Stimulated activated CD4-positive, alpha-beta T cell treated with anti-CD3 and anti-CD28 coated beads, Interleukin-2, amount 100 ng/mL, for 48 hours (primary cell): ENCODE data around the gene OR51F1.
"Not testable (repeated sequence)": the region's sequence is repeated elsewhere in the genome, so short reads cannot be mapped to it uniquely, and the experiment has no call there.

Experiments
- DNase-seq, 2 donors: peaks; one replicate each; pipeline ENCODE4 v3.0.0-alpha.2; 2020

The OR51F1 gene, protein sequence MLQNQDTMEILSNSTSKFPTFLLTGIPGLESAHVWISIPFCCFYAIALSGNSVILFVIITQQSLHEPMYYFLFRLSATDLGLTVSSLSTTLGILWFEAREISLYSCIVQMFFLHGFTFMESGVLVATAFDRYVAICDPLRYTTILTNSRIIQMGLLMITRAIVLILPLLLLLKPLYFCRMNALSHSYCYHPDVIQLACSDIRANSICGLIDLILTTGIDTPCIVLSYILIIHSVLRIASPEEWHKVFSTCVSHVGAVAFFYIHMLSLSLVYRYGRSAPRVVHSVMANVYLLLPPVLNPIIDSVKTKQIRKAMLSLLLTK

DNA sequence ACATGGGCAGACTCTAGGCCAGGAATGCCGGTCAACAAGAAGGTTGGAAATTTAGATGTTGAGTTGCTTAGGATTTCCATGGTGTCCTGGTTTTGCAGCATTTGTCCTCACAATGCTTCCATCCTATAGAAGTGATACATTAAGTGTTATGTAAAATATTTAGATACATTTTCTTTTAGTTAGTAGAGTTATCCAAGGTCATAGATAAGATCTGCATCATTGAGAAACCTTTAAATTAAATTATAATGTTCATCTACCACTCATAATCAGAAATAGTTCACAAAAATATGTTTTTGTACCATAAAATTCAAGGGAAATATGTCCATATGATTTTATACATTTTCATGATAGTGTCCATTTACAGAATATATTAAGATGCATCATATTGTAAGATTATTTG lies at the start of gene OR51F1:
TSS of gene OR51F1 (minus strand) at position 101 of the 400 bp plus-strand sequence. CDS start at position 101, 0 bp downstream.
- DNase-seq: no peak

- no peak for DNase-seq
These were observed 39.5 kb upstream of the OR51F1 start for GRCh38 chr11:4809246-4809645.

- no peak for DNase-seq
These were observed 38.7 kb upstream of the OR51F1 start for GRCh38 chr11:4808476-4808875.

DNA sequence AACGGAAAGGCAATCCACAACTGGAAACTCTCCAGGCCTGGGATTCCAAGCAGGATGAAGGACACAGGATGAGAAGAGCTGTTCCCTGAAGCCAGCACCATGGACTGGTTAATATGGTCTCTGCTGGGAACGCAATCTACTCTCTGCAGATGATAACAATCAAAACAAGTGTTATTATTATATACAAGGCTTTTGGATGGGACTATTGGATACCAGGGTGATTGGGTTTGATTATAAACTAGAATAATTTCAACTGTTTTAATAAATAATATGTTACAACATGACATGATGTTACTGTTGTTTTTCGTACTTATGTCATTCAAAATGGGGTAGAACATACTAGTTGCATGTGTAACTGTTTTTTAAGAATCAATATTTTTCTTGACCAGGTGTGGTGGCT lies 34.5 kb upstream of the OR51F1 start, which contains the start of gene OR52R1:
TSS of gene OR52R1 (minus strand) at position 101 of the 400 bp plus-strand sequence. CDS start at position 101, 0 bp downstream.
- no peak for DNase-seq

- not testable (repeated sequence) for DNase-seq
These were observed 31.6 kb upstream of the OR51F1 start for GRCh38 chr11:4801316-4801715.

DNA sequence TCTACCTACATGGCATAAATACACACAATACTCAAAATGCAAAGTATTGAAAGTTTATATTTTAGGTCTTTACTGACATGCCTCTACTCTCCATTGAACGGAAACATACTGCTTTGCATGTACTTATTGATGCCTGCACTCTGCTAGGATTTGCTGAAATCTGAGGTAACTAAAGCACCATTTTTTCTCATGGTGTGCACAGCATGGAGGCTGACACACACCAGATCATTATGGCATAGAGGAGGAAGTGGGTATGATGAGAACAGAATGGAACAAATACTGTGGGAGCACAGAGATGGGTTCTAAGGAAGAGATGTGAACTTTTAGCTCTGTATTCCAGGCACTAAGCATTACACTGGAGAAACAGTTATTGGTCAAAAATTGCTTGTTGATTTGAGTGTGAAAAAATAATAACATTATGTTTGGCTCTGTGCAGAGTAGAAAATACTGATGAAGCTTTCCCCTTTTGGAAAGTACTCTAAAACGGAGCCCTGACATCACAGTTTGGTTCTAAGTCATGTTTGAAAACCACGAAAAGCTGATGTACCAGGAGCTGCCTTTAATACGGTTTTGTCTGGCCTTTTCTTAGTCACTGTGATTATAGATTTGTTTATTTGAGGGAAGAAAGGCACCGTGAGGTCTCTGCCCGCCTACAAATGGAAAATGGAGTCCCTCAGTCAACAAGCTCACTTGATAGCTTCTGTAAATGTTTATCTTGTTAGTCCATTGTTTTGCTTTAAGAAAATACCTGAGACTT lies 28.9 kb upstream of the OR51F1 start:
- DNase-seq: no peak

DNA sequence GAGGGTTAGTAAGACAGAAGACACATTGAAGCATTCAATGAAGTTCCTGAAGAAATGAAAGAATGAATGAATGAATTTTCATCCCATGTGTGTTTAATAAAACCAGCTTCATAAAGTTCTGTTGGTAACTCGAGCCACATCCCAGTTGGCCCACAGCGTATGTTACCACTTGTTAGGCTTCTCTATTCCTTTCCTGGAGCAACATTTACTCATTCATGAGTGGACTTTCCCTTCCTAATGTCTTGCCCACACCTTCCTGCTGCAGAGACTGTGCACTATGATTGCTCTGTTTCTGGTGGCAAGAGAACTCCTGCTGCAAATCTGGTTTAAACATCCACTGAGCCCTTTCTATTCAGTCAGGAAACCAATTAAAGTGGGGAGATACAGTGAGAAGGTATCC lies 27.5 kb upstream of the OR51F1 start:
- DNase-seq: no peak

GRCh38 chr11:4782454-4782853 lies 12.7 kb upstream of the OR51F1 start:
- DNase-seq: no peak

GRCh38 chr11:4768094-4768493 lies 1.6 kb downstream of the OR51F1 start:
- DNase-seq: no peak

- no peak for DNase-seq
These were observed 3.2 kb downstream of the OR51F1 start for GRCh38 chr11:4766420-4767043.

DNA sequence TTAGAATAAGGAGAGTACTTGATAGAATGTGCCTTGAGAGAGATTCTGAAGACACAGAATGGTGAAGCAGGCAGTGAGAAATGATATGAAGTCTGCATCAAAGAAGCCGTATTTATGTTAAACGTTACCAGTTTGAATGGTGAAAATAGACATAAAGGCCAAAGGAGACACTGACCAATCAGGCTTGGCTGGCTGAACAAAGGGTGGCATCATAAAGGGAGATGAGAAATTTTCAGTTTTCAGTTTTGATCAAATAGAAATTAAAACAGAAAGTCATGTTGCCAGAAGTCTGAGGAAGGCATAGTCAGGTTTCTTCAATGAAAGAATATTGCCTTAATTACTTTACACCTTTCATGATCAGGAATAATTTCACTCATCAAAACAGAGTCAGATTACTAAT lies 6.6 kb downstream of the OR51F1 start:
- no peak for DNase-seq

DNA sequence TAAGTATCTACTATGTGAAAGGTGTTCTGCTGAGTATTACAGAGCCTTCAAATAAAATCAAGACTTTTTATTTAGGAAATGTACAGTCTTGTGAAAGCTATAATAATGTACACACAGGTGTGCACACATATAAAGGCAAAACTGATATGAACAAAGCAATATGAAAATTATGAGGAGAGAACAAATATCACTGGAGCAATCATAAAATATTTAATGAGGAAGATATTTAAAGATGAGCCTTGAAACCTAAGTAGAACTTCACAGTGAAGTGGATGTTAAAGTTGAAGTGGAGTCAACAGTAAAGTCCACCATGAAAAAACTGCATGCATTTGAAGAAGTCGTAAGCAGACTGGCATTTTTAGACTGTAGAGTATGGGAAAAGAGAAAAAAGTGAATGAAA lies 18.5 kb downstream of the OR51F1 start:
- no peak for DNase-seq

DNA sequence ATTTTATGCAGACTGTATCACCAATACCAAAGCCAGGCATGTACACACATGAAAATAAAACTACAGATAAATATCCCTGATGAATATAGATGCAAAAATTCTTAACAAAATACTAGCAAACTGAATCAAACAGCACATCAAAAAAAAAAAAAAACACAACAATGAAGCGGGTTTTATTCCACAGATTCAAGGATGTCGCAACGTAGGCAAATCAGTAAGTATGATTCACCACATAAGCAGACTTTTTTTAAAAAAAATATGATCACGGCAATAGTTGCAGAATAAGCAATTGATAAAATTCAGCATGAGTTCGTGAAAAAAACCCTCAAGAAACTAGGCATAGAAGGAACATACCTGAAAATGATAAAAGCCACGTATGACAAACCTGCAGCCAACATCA lies 21.3 kb downstream of the OR51F1 start:
- DNase-seq: no peak

DNA sequence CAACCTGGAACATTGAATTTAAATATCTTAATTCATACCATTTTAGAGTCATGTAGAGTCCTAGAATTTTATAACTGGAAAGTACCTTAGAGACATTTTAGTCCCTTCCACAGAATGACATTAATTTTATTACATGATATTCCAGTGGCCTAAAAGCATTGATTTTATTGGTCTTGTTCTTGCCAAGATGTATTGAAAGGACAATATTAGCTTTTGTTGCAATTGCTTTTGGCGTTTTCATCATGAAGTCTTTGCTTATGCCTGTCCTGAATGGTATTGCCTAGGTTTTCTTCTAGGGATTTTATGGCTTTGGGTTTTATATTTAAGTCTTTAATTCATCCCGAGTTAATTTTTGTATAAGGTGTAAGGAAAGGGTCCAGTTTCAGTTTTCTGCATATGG lies 29.0 kb downstream of the OR51F1 start:
- no peak for DNase-seq

GRCh38 chr11:4727171-4727570 lies 42.6 kb downstream of the OR51F1 start:
- DNase-seq: no peak

GRCh38 chr11:4722616-4723534 lies 46.9 kb downstream of the OR51F1 start:
- DNase-seq: not testable (repeated sequence)
